Measurements from ENCODE around the gene SERPINB13.

DNA sequence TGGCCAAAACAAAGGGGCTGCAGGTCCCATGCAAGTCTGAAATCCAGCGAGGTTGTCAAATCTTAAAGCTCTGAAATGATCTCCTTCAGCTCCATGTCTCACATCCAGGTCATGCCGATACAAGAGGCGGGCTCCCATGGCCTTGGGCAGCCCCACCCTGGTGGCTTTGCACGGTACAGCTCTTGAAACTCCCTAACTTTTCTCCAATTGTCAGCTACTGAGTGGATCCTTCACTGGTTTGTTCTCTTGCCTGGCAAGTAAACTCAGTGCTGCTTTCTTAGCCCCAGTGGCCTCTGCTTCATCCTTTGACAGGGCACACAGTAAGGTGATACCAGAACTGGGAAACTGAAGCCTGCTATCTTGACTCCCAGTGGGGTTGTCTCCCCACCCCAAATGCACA is 26.3 kb downstream of the SERPINB13 start:
- TF ChIP-seq PATZ1 (CRISPR knock-in tag; IDR thresholded peaks at IDR 0.05; ENCODE audit: borderline replicate concordance) (no peak), ZFP30 (CRISPR knock-in tag; IDR thresholded peaks at IDR 0.05) (no peak), ISL1 (CRISPR knock-in tag; IDR thresholded peaks at IDR 0.05) (no peak), CSDC2 (CRISPR knock-in tag; IDR thresholded peaks at IDR 0.05) (no peak), TCF4 (CRISPR knock-in tag; IDR thresholded peaks at IDR 0.05; ENCODE audit: borderline replicate concordance) (no peak), SNAI2 (CRISPR knock-in tag; IDR thresholded peaks at IDR 0.05) (no peak), ARNTL (CRISPR knock-in tag; IDR thresholded peaks at IDR 0.05; ENCODE audit: borderline replicate concordance, low read depth) (no peak), BACH2 (CRISPR knock-in tag; IDR thresholded peaks at IDR 0.05; ENCODE audit: borderline replicate concordance) (no peak), CSRNP3 (CRISPR knock-in tag; IDR thresholded peaks at IDR 0.05) (no peak)
- TF ChIP-seq, protein P1, sequence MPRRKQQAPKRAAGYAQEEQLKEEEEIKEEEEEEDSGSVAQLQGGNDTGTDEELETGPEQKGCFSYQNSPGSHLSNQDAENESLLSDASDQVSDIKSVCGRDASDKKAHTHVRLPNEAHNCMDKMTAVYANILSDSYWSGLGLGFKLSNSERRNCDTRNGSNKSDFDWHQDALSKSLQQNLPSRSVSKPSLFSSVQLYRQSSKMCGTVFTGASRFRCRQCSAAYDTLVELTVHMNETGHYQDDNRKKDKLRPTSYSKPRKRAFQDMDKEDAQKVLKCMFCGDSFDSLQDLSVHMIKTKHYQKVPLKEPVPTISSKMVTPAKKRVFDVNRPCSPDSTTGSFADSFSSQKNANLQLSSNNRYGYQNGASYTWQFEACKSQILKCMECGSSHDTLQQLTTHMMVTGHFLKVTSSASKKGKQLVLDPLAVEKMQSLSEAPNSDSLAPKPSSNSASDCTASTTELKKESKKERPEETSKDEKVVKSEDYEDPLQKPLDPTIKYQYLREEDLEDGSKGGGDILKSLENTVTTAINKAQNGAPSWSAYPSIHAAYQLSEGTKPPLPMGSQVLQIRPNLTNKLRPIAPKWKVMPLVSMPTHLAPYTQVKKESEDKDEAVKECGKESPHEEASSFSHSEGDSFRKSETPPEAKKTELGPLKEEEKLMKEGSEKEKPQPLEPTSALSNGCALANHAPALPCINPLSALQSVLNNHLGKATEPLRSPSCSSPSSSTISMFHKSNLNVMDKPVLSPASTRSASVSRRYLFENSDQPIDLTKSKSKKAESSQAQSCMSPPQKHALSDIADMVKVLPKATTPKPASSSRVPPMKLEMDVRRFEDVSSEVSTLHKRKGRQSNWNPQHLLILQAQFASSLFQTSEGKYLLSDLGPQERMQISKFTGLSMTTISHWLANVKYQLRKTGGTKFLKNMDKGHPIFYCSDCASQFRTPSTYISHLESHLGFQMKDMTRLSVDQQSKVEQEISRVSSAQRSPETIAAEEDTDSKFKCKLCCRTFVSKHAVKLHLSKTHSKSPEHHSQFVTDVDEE (CRISPR knock-in tag; IDR thresholded peaks at IDR 0.05) = no peak

All from SK-N-SH treated with all-trans-retinoic acid at 6 μM for 48 hours (cell line).